ENCODE results near the gene NGEF. TPM values are rescaled to one million over a fixed set of nuclear protein-coding genes. Genes with fewer than 3 reads are reported as not detected.

NGEF gene
- total and polyA plus RNA-seq, 4 donors: 10.6 to 22.6 (median 10.8) TPM

DNA sequence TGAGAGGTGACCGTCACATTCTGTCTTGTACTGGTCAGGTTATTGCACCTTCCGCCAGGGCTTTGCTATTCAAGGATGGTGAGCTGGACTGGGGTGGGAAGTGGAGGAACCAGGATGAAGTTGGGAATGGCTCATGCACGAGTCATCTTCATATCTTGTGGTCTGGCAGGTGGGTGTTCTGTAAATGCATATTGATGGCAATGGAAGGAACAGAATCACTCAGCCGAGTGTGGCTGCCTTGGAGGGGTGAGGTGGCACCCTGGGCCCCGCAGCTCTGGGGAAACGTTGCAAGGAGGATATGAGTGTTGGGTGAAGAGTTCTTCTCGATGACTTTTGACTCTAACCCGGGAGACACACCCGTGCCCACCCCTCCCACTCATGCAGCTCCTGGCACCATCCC lies 20.6 kb upstream of the NGEF start:
- TF ChIP-seq, protein P1, sequence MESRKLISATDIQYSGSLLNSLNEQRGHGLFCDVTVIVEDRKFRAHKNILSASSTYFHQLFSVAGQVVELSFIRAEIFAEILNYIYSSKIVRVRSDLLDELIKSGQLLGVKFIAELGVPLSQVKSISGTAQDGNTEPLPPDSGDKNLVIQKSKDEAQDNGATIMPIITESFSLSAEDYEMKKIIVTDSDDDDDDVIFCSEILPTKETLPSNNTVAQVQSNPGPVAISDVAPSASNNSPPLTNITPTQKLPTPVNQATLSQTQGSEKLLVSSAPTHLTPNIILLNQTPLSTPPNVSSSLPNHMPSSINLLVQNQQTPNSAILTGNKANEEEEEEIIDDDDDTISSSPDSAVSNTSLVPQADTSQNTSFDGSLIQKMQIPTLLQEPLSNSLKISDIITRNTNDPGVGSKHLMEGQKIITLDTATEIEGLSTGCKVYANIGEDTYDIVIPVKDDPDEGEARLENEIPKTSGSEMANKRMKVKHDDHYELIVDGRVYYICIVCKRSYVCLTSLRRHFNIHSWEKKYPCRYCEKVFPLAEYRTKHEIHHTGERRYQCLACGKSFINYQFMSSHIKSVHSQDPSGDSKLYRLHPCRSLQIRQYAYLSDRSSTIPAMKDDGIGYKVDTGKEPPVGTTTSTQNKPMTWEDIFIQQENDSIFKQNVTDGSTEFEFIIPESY (IDR thresholded peaks at IDR 0.05): no peak
- TF ChIP-seq FOXA2 (IDR thresholded peaks at IDR 0.05): no peak
- TF ChIP-seq, protein P2, sequence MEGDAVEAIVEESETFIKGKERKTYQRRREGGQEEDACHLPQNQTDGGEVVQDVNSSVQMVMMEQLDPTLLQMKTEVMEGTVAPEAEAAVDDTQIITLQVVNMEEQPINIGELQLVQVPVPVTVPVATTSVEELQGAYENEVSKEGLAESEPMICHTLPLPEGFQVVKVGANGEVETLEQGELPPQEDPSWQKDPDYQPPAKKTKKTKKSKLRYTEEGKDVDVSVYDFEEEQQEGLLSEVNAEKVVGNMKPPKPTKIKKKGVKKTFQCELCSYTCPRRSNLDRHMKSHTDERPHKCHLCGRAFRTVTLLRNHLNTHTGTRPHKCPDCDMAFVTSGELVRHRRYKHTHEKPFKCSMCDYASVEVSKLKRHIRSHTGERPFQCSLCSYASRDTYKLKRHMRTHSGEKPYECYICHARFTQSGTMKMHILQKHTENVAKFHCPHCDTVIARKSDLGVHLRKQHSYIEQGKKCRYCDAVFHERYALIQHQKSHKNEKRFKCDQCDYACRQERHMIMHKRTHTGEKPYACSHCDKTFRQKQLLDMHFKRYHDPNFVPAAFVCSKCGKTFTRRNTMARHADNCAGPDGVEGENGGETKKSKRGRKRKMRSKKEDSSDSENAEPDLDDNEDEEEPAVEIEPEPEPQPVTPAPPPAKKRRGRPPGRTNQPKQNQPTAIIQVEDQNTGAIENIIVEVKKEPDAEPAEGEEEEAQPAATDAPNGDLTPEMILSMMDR (IDR thresholded peaks at IDR 0.05; ENCODE audit: low read depth, low read length, missing input control): no peak
- no peak for TF ChIP-seq NR2F2 (IDR thresholded peaks at IDR 0.05)
- TF ChIP-seq GABPA (IDR thresholded peaks at IDR 0.05 in 1 of 2, conservative IDR thresholded peaks at IDR 0.05 in 1 of 2): no peak
- TF ChIP-seq RAD21 (IDR thresholded peaks at IDR 0.05): no peak
- TF ChIP-seq, protein P3, sequence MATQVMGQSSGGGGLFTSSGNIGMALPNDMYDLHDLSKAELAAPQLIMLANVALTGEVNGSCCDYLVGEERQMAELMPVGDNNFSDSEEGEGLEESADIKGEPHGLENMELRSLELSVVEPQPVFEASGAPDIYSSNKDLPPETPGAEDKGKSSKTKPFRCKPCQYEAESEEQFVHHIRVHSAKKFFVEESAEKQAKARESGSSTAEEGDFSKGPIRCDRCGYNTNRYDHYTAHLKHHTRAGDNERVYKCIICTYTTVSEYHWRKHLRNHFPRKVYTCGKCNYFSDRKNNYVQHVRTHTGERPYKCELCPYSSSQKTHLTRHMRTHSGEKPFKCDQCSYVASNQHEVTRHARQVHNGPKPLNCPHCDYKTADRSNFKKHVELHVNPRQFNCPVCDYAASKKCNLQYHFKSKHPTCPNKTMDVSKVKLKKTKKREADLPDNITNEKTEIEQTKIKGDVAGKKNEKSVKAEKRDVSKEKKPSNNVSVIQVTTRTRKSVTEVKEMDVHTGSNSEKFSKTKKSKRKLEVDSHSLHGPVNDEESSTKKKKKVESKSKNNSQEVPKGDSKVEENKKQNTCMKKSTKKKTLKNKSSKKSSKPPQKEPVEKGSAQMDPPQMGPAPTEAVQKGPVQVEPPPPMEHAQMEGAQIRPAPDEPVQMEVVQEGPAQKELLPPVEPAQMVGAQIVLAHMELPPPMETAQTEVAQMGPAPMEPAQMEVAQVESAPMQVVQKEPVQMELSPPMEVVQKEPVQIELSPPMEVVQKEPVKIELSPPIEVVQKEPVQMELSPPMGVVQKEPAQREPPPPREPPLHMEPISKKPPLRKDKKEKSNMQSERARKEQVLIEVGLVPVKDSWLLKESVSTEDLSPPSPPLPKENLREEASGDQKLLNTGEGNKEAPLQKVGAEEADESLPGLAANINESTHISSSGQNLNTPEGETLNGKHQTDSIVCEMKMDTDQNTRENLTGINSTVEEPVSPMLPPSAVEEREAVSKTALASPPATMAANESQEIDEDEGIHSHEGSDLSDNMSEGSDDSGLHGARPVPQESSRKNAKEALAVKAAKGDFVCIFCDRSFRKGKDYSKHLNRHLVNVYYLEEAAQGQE (IDR thresholded peaks at IDR 0.05): no peak
- no peak for TF ChIP-seq JUND (IDR thresholded peaks at IDR 0.05)
- TF ChIP-seq, protein P4, sequence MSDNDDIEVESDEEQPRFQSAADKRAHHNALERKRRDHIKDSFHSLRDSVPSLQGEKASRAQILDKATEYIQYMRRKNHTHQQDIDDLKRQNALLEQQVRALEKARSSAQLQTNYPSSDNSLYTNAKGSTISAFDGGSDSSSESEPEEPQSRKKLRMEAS (IDR thresholded peaks at IDR 0.05): no peak
- TF ChIP-seq EGR1 (IDR thresholded peaks at IDR 0.05; ENCODE audit: low read depth in 2 of 2): no peak
- DNase-seq (ENCODE audit: low spot score): no peak
- WGBS: 79% methylated on average over 9 of the region's 9 CpGs
- H3K27me3 ChIP-seq (ENCODE audit: control insufficient read depth in 4 of 4, insufficient read depth in 4 of 4, low read length in 3 of 4): no peaks in the 10 kb centered on the region
- H3K9me3 ChIP-seq (ENCODE audit: control insufficient read depth in 4 of 4, low read length in 3 of 4): no peaks in the 10 kb centered on the region
- no peak overlapping the region for H3K27ac ChIP-seq (ENCODE audit: low read depth in 1 of 2, low read length in 2 of 2)
- no peaks in the 10 kb centered on the region for H3K36me3 ChIP-seq (ENCODE audit: control insufficient read depth in 4 of 4, insufficient read depth in 3 of 4, low read depth in 1 of 4, low read length in 3 of 4)
- no peak overlapping the region for H3K9ac ChIP-seq (ENCODE audit: low read depth in 1 of 2, low read length in 2 of 2)
- H3K4me1 ChIP-seq (ENCODE audit: control insufficient read depth in 4 of 4, insufficient read depth in 4 of 4, low read length in 3 of 4): no peaks in the 10 kb centered on the region
- no peak overlapping the region for H3K4me3 ChIP-seq (ENCODE audit: low read depth in 1 of 3, low read length in 3 of 3)

DNA sequence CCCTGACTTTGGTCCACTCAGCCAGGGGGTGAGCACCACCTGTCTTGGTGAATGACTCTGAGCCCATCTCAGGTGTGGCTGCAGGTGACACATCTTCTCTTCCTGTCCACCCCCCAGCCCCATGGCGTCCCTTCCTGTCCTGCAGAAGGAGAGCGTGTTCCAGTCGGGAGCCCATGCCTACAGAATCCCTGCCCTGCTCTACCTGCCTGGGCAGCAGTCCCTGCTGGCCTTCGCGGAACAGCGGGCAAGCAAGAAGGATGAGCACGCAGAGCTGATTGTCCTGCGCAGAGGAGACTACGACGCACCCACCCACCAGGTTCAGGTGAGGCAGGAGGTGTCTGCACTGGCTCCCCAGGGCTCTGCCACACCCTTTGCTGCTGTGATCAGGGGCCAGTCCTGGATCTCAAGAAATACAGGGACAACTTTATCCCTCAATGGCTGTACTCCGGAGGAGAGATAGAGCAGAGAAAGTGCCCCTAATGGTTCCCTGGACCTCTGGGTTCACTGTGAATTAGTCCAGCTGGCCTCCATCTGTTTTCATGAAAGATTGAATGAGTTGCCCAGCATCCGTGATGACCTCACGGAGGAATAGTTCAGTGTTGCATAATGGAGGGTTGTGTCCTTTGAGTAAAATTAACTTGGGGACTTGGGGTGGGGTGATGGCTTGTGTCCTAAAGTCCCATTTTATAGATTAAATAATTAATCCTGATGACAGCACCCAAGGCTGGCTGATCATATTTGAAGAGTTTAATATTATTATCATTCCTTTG lies 19.7 kb upstream of the NGEF start, which contains the start of gene NEU2:
TSS of gene NEU2 (plus strand) at position 122 of the 770 bp plus-strand sequence. CDS start at position 122, 0 bp downstream.
- DNase-seq (ENCODE audit: low spot score): no peak

More for the DNA sequence above, 19.7 kb upstream of the NGEF start, which contains the start of gene NEU2:
- WGBS: 92% methylated on average over 13 of the region's 13 CpGs
- Histone ChIP-seq H3K4me1 (ENCODE audit: control insufficient read depth in 4 of 4, insufficient read depth in 4 of 4, low read length in 3 of 4) (no peaks in the 10 kb centered on the region), H3K4me3 (ENCODE audit: low read depth in 1 of 3, low read length in 3 of 3) (no peak within 1 kb of the TSS), H3K27ac (ENCODE audit: low read depth in 1 of 2, low read length in 2 of 2) (no peak within 1 kb of the TSS), H3K9ac (ENCODE audit: low read depth in 1 of 2, low read length in 2 of 2) (no peak within 1 kb of the TSS), H3K27me3 (ENCODE audit: control insufficient read depth in 4 of 4, insufficient read depth in 4 of 4, low read length in 3 of 4) (no peaks in the 10 kb centered on the region), H3K36me3 (ENCODE audit: control insufficient read depth in 4 of 4, insufficient read depth in 3 of 4, low read depth in 1 of 4, low read length in 3 of 4) (no peaks in the 10 kb centered on the region), H3K9me3 (ENCODE audit: control insufficient read depth in 4 of 4, low read length in 3 of 4) (no peaks in the 10 kb centered on the region)
- TF ChIP-seq FOXA2 (IDR thresholded peaks at IDR 0.05) (no peak), NR2F2 (IDR thresholded peaks at IDR 0.05) (no peak), TAF1 (conservative IDR thresholded peaks at IDR 0.05) (no peak), EGR1 (IDR thresholded peaks at IDR 0.05; ENCODE audit: low read depth in 2 of 2) (no peak), SP1 (IDR thresholded peaks at IDR 0.05) (no peak), YY1 (IDR thresholded peaks at IDR 0.05) (no peak), HNF4A (conservative IDR thresholded peaks at IDR 0.05) (no peak), JUND (IDR thresholded peaks at IDR 0.05) (no peak), FOXA1 (IDR thresholded peaks at IDR 0.05) (no peak), RXRA (IDR thresholded peaks at IDR 0.05) (no peak)
- TF ChIP-seq, protein P4 (IDR thresholded peaks at IDR 0.05): no peak
- TF ChIP-seq, protein P3 (IDR thresholded peaks at IDR 0.05): no peak
- TF ChIP-seq, protein P1 (IDR thresholded peaks at IDR 0.05): no peak
